GM12801 (cell line): ENCODE data around the gene JAKMIP1.

Experiments used
- CTCF ChIP-seq: IDR thresholded peaks from one replicate; pipeline ENCODE4 v1.5.1; 2011; ENCODE audit warnings: control low read depth; ENCODE audit not compliant: insufficient read length; ENCODE audit errors: extremely low read depth

The JAKMIP1 gene

GRCh38 chr4:6008092-6008551 lies 192.2 kb downstream of the JAKMIP1 start:
- TF ChIP-seq CTCF: no peak

GRCh38 chr4:6005175-6005574 lies 195.2 kb downstream of the JAKMIP1 start:
- TF ChIP-seq CTCF: no peak

- TF ChIP-seq CTCF: no peak
These were observed 197.4 kb downstream of the JAKMIP1 start for GRCh38 chr4:6002926-6003325.

GRCh38 chr4:6002492-6002833 lies 197.9 kb downstream of the JAKMIP1 start:
- no peak for TF ChIP-seq CTCF

GRCh38 chr4:6001680-6002491 lies 198.5 kb downstream of the JAKMIP1 start:
- no peak for TF ChIP-seq CTCF

GRCh38 chr4:5999830-6000365 lies 200.5 kb downstream of the JAKMIP1 start:
- no peak for TF ChIP-seq CTCF

GRCh38 chr4:5999356-5999755 lies 201.0 kb downstream of the JAKMIP1 start:
- TF ChIP-seq CTCF: no peak
